GM12878 (cell line): ENCODE measurements around the gene SYCP3. TPM values are rescaled to one million over a fixed set of nuclear protein-coding genes. Genes with fewer than 3 reads are reported as not detected.
A peak's percentile ranks its signal among the peaks of the same experiment; 100 is the strongest.

ENCODE experiments used
- ATAC-seq: fragments of 200-7000 bp; cut with Tn5 transposase; 3 replicates; pipeline ENCODE4 v1.9.1; 2020; ENCODE audit warnings: mild to moderate bottlenecking, moderate library complexity
- BruUV-seq: library from RNA; stranded (reverse); fragments of 400-500 nt; replicated peaks from 2 replicates; lab custom pipeline; 2021; lab: Mats Ljungman, UMichigan
- CTCF ChIA-PET: fragments of 300-600 bp; sonication (Branson Sonifier 250); formaldehyde crosslinking; extraction: SDS; loops from one replicate; lab custom pipeline; 2021; ENCODE audit warnings: inconsistent platforms; lab: Yijun Ruan, JAX
- POLR2A ChIA-PET: fragments of 350-600 bp; formaldehyde crosslinking; extraction: SDS; loops from one replicate; lab custom pipeline; 2021; ENCODE audit warnings: inconsistent platforms; lab: Charles Lee
- RAD21 ChIA-PET: fragments of 300-600 bp; sonication (Branson Sonifier 250); formaldehyde crosslinking; loops from one replicate; lab custom pipeline; 2023; ENCODE audit warnings: antibody characterized with exemption; ENCODE audit not compliant: unreplicated experiment; lab: Charles Lee
- SMC1A ChIA-PET: fragments of 300-600 bp; sonication (Branson Sonifier 250); formaldehyde crosslinking; loops from one replicate; lab custom pipeline; 2023; ENCODE audit not compliant: unreplicated experiment, uncharacterized antibody; lab: Charles Lee
- DNase-seq: peaks from one replicate; pipeline ENCODE4 v3.0.0-alpha.2; 2011; ENCODE audit warnings: low read depth, low spot score
- FAIRE-seq: peaks from 3 replicates; lab custom pipeline; 2011; peaks lifted over from hg19 to GRCh38; lab: Jason Lieb, UNC
- H2AFZ ChIP-seq: 2 replicates; pipeline ENCODE4 v1.6.0; 2011; ENCODE audit warnings: low read depth, low read length, control low read depth; ENCODE audit not compliant: control insufficient read depth
- H3K27ac ChIP-seq: 2 replicates; pipeline ENCODE4 v1.5.1; 2011; ENCODE audit warnings: control low read depth; ENCODE audit not compliant: control insufficient read depth, insufficient read depth
- H3K27me3 ChIP-seq, 2 experiments: replicated peaks in 1 of 2; 2 replicates each; pipeline versions ENCODE4 v1.6.0 to v1.6.1; 2011; ENCODE audit warnings: low read length in 1 of 2; ENCODE audit not compliant: control insufficient read depth in 2 of 2, insufficient read depth in 2 of 2
- H3K36me3 ChIP-seq, 2 experiments: 2 replicates each; pipeline ENCODE4 v1.5.1; 2011; ENCODE audit warnings: low read length in 1 of 2; ENCODE audit not compliant: control insufficient read depth in 2 of 2, insufficient read depth in 2 of 2
- H3K4me1 ChIP-seq: 2 replicates; pipeline ENCODE4 v1.6.1; 2011; ENCODE audit warnings: mild to moderate bottlenecking, low read length, moderate library complexity, mixed read lengths; ENCODE audit not compliant: control insufficient read depth, insufficient read depth
- H3K4me2 ChIP-seq: 2 replicates; pipeline ENCODE4 v1.6.0; 2011; ENCODE audit warnings: control low read depth; ENCODE audit not compliant: control insufficient read depth, insufficient read depth
- H3K4me3 ChIP-seq: fragments of 200-600 bp; sonication (generic); 2 replicates; pipeline ENCODE4 v1.5.1; 2016
- H3K79me2 ChIP-seq: 2 replicates; pipeline ENCODE4 v1.6.0; 2011; ENCODE audit warnings: low read length; ENCODE audit not compliant: control insufficient read depth, insufficient read depth
- H3K9ac ChIP-seq: 2 replicates; pipeline ENCODE4 v1.8.0; 2011; ENCODE audit warnings: low read length, control low read depth, mixed read lengths; ENCODE audit not compliant: control insufficient read depth, insufficient read depth
- H3K9me3 ChIP-seq: replicated peaks from 3 replicates; pipeline ENCODE4 v1.5.1; 2011; ENCODE audit warnings: mild to moderate bottlenecking, low read length; ENCODE audit not compliant: control insufficient read depth, insufficient read depth
- H4K20me1 ChIP-seq: 2 replicates; pipeline ENCODE4 v1.6.0; 2011; ENCODE audit not compliant: control insufficient read depth, insufficient read depth
- CTCF ChIP-seq, 3 experiments: IDR thresholded peaks in 2 of 3; conservative IDR thresholded peaks in 1 of 3; 2 replicates each; pipeline ENCODE4 v1.5.1; 2011; ENCODE audit warnings: low read depth in 3 of 3, low read length in 3 of 3, mild to moderate bottlenecking in 3 of 3, control low read depth in 2 of 3, moderate library complexity in 2 of 3, inconsistent platforms in 1 of 3, mixed read lengths in 1 of 3; ENCODE audit not compliant: control insufficient read depth in 2 of 3, insufficient read depth in 1 of 3; ENCODE audit errors: extremely low read depth in 1 of 3
- FOXM1 ChIP-seq: IDR thresholded peaks from 2 replicates; pipeline ENCODE4 v1.6.1; 2012; ENCODE audit warnings: low read depth, mild to moderate bottlenecking, inconsistent platforms, low read length, moderate library complexity
- GABPA ChIP-seq: IDR thresholded peaks from 2 replicates; pipeline ENCODE4 v1.6.1; 2014; ENCODE audit warnings: antibody characterized with exemption, low read depth, mild to moderate bottlenecking, inconsistent platforms
- IRF4 ChIP-seq: IDR thresholded peaks from 2 replicates; pipeline ENCODE4 v1.6.1; 2011; ENCODE audit warnings: low read depth, low read length
- PRDM15 ChIP-seq: fragments of 450-650 bp; formaldehyde crosslinking; IDR thresholded peaks from 2 replicates; pipeline ENCODE4 v1.4.0; 2020; ENCODE audit warnings: mild to moderate bottlenecking, moderate library complexity
- RAD21 ChIP-seq: IDR thresholded peaks from 2 replicates; pipeline ENCODE4 v1.6.1; 2011; ENCODE audit warnings: mild to moderate bottlenecking, low read depth, low read length, moderate library complexity; ENCODE audit not compliant: insufficient read depth
- RB1 ChIP-seq: fragments of 450-650 bp; formaldehyde crosslinking; IDR thresholded peaks from 2 replicates; pipeline ENCODE4 v1.6.1; 2017; ENCODE audit warnings: mild to moderate bottlenecking, borderline replicate concordance
- RBBP5 ChIP-seq: fragments of 200-600 bp; sonication (generic); conservative IDR thresholded peaks from 2 replicates; pipeline ENCODE4 v1.6.1; 2016
- RUNX3 ChIP-seq: IDR thresholded peaks from 2 replicates; pipeline ENCODE4 v1.6.1; 2012; ENCODE audit warnings: low read length, inconsistent platforms
- SMC3 ChIP-seq: IDR thresholded peaks from 2 replicates; pipeline ENCODE4 v1.6.1; 2011; ENCODE audit warnings: low read length, improper control_type of control experiment, borderline replicate concordance
- SRF ChIP-seq, 2 experiments: IDR thresholded peaks; 2 replicates each; pipeline ENCODE4 v1.6.1; 2011; ENCODE audit warnings: low read depth in 2 of 2, low read length in 2 of 2, mild to moderate bottlenecking in 1 of 2, moderate library complexity in 1 of 2
- TCF3 ChIP-seq: IDR thresholded peaks from 2 replicates; pipeline ENCODE4 v1.6.1; 2012; ENCODE audit warnings: low read depth, mild to moderate bottlenecking, low read length, borderline replicate concordance; ENCODE audit not compliant: insufficient read depth
- USF1 ChIP-seq: IDR thresholded peaks from 2 replicates; pipeline ENCODE4 v1.6.1; 2011; ENCODE audit warnings: borderline replicate concordance, low read depth, mild to moderate bottlenecking, moderate library complexity, mixed read lengths, low read length; ENCODE audit not compliant: insufficient read depth; ENCODE audit errors: extremely low read length
- WGBS: methylation state at CpG from one replicate; pipeline ENCODE4 v1.1.6; 2016; ENCODE audit warnings: low lambda C conversion rate; ENCODE audit not compliant: insufficient replicate concordance, insufficient coverage; ENCODE audit errors: missing lambda C conversion rate; 5-methylcytosine and 5-hydroxymethylcytosine counted together
- in situ Hi-C: fragments of 300-500 bp; cut with MboI; formaldehyde crosslinking; loops from 9 replicates; pipeline ENCODE4 v1.14.3; 2018; ENCODE audit warnings: mixed read lengths
- intact Hi-C: fragments of 100-400 bp; cut with micrococcal nuclease; formaldehyde crosslinking; loops from one replicate; pipeline ENCODE4 v1.14.2; 2022; ENCODE audit not compliant: unreplicated experiment
- polyA plus RNA-seq, 11 experiments: library from polyadenylated mRNA; depleted of rRNA in 4 of 11; unstranded in 6 of 11; stranded (reverse) in 5 of 11; fragments of >200 nt; fragmentation: Nextera tagmentation in 4 of 11; fragmentation: Illumina TruSeq in 1 of 11; extraction: Ambion mirVana in 4 of 11; extraction: Trizol in 1 of 11; gene quantifications; 1 replicate in 1 of 11; 2 replicates in 10 of 11; pipeline versions ENCODE4 v1.2.1 to v1.2.3, GENCODE V29; 2011 to 2016; ENCODE audit warnings: inconsistent platforms in 2 of 11, missing spikeins in 2 of 11, low read depth in 1 of 11
- total RNA-seq, 4 experiments: library from RNA; depleted of rRNA in 3 of 4; stranded (reverse); fragments of >200 nt in 3 of 4; fragmentation: Illumina TruSeq in 1 of 4; extraction: Trizol in 1 of 4; gene quantifications; 2 replicates each; pipeline versions ENCODE4 v1.2.1 to v1.2.3, GENCODE V29; 2013 to 2021

The SYCP3 gene
- total and polyA plus RNA-seq, 10 of the 15 experiments (the other 5 are each of a cell fraction or from before 2014, with no cell fraction given) = 0.08 to 0.58 (median 0.21) TPM

- TF ChIP-seq PRDM15 (no peak), GABPA (no peak), IRF4 (no peak)
These were observed 36.6 kb upstream of the SYCP3 start (continued) for GRCh38 chr12:101775816-101776215.

- ChIA-PET RAD21 (interaction anchor here (0.6 to 3.1 kb wide), 23 partner anchors 12 to 1038 kb away, joined by 3 to 142 read pairs (median 4); partner anchors contain the start of genes ARL1, DRAM1 and GNPTAB), CTCF (interaction anchor here (0.6 to 8.2 kb wide), 32 partner anchors 8 to 1106 kb away, joined by 3 to 179 read pairs (median 4); partner anchors contain the start of genes ARL1 and GNPTAB), POLR2A (interaction anchor here (1.0 kb wide), 2 partner anchors 56 to 67 kb away, joined by 3 to 8 read pairs; no protein-coding TSS in a partner anchor), SMC1A (interaction anchor here (0.7 to 3.7 kb wide), 31 partner anchors 13 to 1038 kb away, joined by 3 to 123 read pairs (median 4); partner anchors contain the start of gene GNPTAB)
- Histone ChIP-seq H4K20me1 (no peaks in the 10 kb centered on the region), H3K9me3 (no peaks in the 10 kb centered on the region; the same call in 2 of the 3 replicates), H3K4me2 (no peak overlapping the region), H3K36me3 (peaks cover 5 to 9% of the 10 kb centered on the region in 2 experiments), H3K4me3 (no peak overlapping the region), H3K4me1 (no peaks in the 10 kb centered on the region), H3K9ac (no peak overlapping the region), H2AFZ (no peak overlapping the region), H3K27ac (no peak overlapping the region), H3K27me3 (no peaks in the 10 kb centered on the region), H3K79me2 (no peaks in the 10 kb centered on the region)
- WGBS = 48% methylated on average over 2 of the region's 2 CpGs
- DNase-seq = peak; percentile 41
- peak; percentile 91 for ATAC-seq
- intact Hi-C loops = loop anchor here (1.0 to 10.0 kb wide), 6 partner anchors 57 to 1041 kb away; partner anchors contain the start of genes GNPTAB and WASHC3
- BruUV-seq = no TSS peak
- peak; percentile 81 for FAIRE-seq
- in situ Hi-C loops = loop anchor here (10.0 kb wide), 1 partner anchor 61 kb away; the partner anchor contains the start of gene GNPTAB
- TF ChIP-seq SMC3 = peak; percentile 91
- peak; percentile 51; the same call in 1 of the 2 replicates for TF ChIP-seq RUNX3
- 0 out of 2 replicates have a peak, but pooled peaks have one; percentile 40 for TF ChIP-seq RB1
- 0 out of 4 replicates have a peak, but pooled peaks of 1 of the 2 experiments have one; percentile 31 for TF ChIP-seq SRF (IDR thresholded peaks at IDR 0.05; ENCODE audit: low read depth in 2 of 2, low read length in 2 of 2)
- TF ChIP-seq RAD21 = peak; percentile 96
- TF ChIP-seq RBBP5 = no peak
- 0 out of 2 replicates have a peak, but pooled peaks have one; percentile 46 for TF ChIP-seq FOXM1
- TF ChIP-seq TCF3 = no peak
- TF ChIP-seq USF1 = no peak
- peak; percentile 80 to 93 (median 91) for TF ChIP-seq CTCF (IDR thresholded peaks at IDR 0.05 in 2 of 3, conservative IDR thresholded peaks at IDR 0.05 in 1 of 3; ENCODE audit: control insufficient read depth in 2 of 3, extremely low read depth in 1 of 3, insufficient read depth in 1 of 3, low read depth in 3 of 3, low read length in 3 of 3)
These were observed 34.4 kb upstream of the SYCP3 start for GRCh38 chr12:101773650-101774162.
